Uterus (tissue), 2 donors: Measurements from ENCODE around the gene NPHP4.

Experiments used
- POLR2A ChIP-seq, 2 donors: fragments of 450-650 bp; IDR thresholded peaks; one replicate each; pipeline ENCODE4 v1.6.1; 2016; ENCODE audit warnings: antibody characterized with exemption in 2 of 2, mild to moderate bottlenecking in 1 of 2, moderate library complexity in 1 of 2
- TF ChIP-seq, protein P1 (sequence below), 4 experiments: fragments of 200-600 bp in 2 of 4; fragments of 450-650 bp in 2 of 4; sonication (generic) in 2 of 4; IDR thresholded peaks; one replicate each; pipeline ENCODE4 v1.5.1; 2016 to 2019; ENCODE audit warnings: antibody characterized with exemption in 4 of 4, mild to moderate bottlenecking in 2 of 4, moderate library complexity in 1 of 4

DNA sequence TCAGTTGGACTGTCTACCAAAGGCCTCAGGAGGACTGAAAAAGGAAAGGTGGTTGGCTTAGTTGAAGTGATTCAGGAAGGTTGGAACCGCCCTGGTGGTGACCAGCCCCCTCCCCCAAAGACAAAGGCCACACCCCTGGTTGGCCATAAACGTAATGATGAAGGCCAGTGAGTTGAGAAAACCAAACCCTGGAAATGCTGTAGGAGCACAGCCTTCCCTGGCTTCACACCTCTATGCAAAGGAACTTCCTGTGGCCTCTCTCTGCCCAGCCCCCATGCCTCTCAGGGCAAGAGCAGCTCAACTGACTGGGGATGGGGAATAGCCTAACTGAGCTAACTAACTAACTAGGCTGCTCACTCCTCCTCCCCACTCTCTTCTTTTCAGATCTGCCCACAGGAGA, 90.4 kb downstream of the NPHP4 start:
- no peak for TF ChIP-seq POLR2A (IDR thresholded peaks at IDR 0.05)
- TF ChIP-seq, protein P1, sequence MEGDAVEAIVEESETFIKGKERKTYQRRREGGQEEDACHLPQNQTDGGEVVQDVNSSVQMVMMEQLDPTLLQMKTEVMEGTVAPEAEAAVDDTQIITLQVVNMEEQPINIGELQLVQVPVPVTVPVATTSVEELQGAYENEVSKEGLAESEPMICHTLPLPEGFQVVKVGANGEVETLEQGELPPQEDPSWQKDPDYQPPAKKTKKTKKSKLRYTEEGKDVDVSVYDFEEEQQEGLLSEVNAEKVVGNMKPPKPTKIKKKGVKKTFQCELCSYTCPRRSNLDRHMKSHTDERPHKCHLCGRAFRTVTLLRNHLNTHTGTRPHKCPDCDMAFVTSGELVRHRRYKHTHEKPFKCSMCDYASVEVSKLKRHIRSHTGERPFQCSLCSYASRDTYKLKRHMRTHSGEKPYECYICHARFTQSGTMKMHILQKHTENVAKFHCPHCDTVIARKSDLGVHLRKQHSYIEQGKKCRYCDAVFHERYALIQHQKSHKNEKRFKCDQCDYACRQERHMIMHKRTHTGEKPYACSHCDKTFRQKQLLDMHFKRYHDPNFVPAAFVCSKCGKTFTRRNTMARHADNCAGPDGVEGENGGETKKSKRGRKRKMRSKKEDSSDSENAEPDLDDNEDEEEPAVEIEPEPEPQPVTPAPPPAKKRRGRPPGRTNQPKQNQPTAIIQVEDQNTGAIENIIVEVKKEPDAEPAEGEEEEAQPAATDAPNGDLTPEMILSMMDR (IDR thresholded peaks at IDR 0.05): no peak
